Coronary artery (tissue), 2 donors: Measurements from ENCODE around the gene TNIP1.
A peak's percentile ranks its signal among the peaks of the same experiment; 100 is the strongest.

ENCODE experiments used
- DNase-seq: peaks from one replicate; pipeline ENCODE4 v3.0.0-alpha.2; 2017; ENCODE audit warnings: low spot score
- H3K27ac ChIP-seq, 2 donors: fragments of 200-600 bp; sonication (generic); one replicate each; pipeline ENCODE4 v1.5.1; 2016 to 2019
- H3K4me3 ChIP-seq: fragments of 200-600 bp; sonication (generic); 2 replicates; pipeline ENCODE4 v1.5.1; 2016; ENCODE audit warnings: mild to moderate bottlenecking, moderate library complexity
- TF ChIP-seq, protein P1 (sequence below): fragments of 200-600 bp; sonication (generic); IDR thresholded peaks from one replicate; pipeline ENCODE4 v1.5.1; 2019; ENCODE audit warnings: antibody characterized with exemption

Gene TNIP1

DNA sequence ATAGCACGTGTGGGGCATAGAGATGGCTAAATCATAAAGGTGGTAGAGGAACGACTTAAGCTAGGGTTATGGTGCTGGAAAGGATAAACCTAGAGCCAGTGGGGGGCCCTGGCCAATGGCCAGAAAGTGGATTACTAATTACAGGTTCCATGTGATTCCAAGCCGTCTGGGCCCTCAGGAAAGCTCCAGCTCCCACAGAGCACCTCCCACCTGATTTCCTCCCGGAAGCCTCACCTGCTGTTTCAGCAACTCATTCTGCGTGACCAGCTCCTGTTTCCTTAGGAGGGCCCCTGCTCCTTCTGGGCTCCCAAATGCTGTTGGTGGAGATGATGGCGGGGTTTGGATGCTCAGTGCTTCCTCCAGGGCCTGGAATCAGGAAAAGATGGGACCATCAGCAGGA, 44.3 kb downstream of the TNIP1 start:
- Histone ChIP-seq H3K27ac (no peak overlapping the region), H3K4me3 (no peak overlapping the region)
- DNase-seq = no peak
- TF ChIP-seq, protein P1, sequence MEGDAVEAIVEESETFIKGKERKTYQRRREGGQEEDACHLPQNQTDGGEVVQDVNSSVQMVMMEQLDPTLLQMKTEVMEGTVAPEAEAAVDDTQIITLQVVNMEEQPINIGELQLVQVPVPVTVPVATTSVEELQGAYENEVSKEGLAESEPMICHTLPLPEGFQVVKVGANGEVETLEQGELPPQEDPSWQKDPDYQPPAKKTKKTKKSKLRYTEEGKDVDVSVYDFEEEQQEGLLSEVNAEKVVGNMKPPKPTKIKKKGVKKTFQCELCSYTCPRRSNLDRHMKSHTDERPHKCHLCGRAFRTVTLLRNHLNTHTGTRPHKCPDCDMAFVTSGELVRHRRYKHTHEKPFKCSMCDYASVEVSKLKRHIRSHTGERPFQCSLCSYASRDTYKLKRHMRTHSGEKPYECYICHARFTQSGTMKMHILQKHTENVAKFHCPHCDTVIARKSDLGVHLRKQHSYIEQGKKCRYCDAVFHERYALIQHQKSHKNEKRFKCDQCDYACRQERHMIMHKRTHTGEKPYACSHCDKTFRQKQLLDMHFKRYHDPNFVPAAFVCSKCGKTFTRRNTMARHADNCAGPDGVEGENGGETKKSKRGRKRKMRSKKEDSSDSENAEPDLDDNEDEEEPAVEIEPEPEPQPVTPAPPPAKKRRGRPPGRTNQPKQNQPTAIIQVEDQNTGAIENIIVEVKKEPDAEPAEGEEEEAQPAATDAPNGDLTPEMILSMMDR = no peak

DNA sequence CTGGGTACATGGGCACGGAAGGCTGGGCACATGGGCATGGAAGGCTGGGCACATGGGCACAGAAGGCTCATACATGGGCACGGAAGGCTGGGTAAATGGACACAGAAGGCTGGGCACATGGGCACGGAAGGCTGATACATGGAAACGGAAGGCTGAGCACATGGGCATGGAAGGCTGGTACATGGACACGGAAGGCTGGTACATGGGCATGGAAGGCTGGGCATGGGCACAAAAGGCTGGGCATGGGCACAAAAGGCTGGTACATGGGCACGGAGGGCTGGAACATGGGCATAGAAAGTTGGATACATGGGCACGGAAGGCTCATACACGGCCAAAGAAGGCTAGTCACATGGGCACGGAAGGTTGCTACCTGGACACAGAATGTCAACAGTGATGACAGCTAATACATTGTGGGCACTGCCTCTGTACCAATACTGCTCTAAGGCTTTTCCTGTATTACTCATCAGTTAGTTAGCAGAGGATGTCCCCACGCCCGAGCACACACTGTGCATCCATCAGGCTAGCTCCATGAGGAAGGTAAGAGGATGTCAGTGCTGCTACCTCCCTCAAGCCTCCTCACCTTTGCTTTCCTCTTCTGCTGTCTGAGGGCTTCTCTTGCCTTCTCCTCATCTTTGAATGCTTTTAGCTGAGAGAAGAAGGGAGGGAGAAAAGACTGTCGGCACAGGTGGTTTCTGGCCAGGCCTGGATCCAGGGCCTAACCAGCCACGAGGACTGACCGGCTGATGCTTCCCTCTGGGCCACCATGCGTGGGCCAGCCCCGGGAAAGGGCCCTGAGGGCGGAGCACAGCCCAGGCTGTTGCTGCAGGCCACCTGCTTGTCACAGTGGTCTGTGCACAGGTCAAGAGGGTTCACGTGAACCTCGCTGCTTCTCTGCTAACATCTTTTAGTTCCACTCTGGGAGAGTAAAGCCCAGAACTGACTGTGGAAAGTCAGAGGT, 46.1 kb downstream of the TNIP1 start:
- DNase-seq = no peak
- no peak overlapping the region for H3K4me3 ChIP-seq
- H3K27ac ChIP-seq = no peak overlapping the region
- TF ChIP-seq, protein P1 = no peak

DNA sequence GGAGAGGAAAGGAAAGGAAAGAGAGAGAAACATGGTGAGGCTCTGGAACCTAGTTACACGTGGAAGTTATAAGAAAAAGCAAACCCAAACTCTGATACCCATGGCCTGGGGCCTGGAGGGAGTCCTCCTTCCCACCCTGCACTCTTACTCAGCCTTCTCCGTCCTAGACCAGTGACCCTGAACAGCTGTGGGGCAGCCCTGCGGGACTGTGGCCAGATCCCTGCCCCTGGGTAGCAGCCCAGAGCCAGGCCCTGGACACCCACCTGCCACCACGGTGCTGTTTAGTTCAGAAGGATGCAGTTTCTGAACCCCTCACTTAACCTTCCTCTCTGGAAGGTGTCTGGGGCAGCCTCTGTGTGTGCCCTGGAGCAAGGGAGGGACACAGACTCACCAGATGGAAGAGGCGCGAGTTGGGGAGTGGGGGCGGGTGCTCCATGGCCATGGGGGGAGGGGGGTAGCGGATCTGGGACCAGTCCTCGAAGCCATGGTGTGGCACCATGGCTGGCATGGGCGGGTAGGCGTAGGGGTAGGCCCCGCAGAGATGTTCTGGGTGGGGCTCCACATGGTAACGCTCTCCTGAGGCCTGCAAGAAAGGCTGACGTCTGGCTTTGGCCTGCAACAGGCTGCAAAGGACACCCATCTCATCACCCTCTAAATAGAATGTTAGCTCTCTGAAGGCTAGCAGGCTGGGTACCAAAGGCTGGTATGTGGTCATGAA, 47.5 kb downstream of the TNIP1 start:
- DNase-seq = no peak
- Histone ChIP-seq H3K4me3 (no peak overlapping the region), H3K27ac (no peak overlapping the region)
- TF ChIP-seq, protein P1 = no peak

GRCh38 chr5:151031554-151031953, 49.3 kb downstream of the TNIP1 start:
- peak overlapping the region in 1 of 2 donors; percentile 97 for H3K27ac ChIP-seq
- TF ChIP-seq, protein P1 = no peak
- DNase-seq = no peak
- H3K4me3 ChIP-seq = no peak overlapping the region

DNA sequence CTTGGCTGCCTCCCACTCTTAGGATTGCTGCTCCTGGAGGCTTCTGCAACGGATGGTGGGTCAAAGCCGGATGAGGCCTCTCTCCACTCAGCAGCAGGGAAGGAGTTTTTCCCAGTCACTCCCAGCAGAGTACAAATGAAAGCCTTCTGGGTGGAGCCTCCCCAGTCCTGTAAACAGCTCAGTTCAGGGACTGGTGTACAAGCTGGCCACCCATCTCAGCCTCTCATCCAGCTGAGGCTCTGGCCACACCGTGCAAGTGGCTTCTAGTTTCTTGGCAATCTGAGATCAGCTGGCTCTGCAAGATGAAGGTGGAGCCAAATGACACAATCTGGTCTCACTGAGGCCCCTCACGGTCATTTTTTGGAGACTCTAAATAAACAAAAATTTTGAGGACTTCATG, 50.5 kb downstream of the TNIP1 start:
- TF ChIP-seq, protein P1 = no peak
- Histone ChIP-seq H3K27ac (peak overlapping the region; percentile 59 to 97), H3K4me3 (no peak overlapping the region)
- no peak for DNase-seq

DNA sequence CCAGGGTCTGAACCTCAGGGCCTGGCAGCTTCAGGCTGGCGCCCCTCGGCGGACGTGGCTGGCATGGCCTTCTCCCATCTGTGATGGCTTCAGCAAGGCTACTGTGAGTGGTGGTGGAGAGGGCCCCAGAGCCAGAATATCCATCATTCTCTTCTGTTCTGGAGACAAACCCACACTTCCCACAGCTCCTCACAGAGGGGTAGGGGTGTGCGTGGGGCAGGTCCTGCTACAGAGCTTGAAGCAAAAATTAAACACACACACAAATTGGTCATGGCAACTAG, 50.8 kb downstream of the TNIP1 start:
- H3K27ac ChIP-seq = peak overlapping the region; percentile 59 to 97
- H3K4me3 ChIP-seq = no peak overlapping the region
- TF ChIP-seq, protein P1 = no peak
- DNase-seq = no peak
